ENCODE data around the gene DEPDC5.

Gene DEPDC5

DNA sequence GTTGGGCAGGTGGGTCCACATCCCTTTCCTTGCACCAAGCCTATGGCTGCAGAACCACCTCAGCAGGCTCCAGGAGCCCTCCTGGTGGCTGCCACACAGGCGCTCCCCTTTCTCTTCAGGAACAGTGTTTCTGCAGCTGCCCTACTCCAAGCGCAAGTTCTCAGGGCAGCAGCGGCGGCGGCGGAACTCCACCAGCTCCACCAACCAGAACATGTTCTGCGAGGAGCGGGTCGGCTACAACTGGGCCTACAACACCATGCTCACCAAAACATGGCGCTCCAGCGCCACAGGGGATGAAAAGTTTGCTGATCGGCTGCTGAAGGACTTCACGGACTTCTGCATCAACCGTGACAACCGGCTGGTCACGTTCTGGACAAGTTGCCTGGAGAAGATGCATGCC is 152.3 kb downstream of the DEPDC5 start:
- DNase-seq (ENCODE audit: low read depth in 1 of 2, low spot score in 1 of 2): no peak
- TF ChIP-seq POLR2AphosphoS5 (IDR thresholded peaks at IDR 0.05; ENCODE audit: low read depth) (no peak), GABPA (IDR thresholded peaks at IDR 0.05; ENCODE audit: low read depth) (no peak), SPI1 (IDR thresholded peaks at IDR 0.05; ENCODE audit: borderline replicate concordance, low read depth) (no peak)
- TF ChIP-seq, protein P1, sequence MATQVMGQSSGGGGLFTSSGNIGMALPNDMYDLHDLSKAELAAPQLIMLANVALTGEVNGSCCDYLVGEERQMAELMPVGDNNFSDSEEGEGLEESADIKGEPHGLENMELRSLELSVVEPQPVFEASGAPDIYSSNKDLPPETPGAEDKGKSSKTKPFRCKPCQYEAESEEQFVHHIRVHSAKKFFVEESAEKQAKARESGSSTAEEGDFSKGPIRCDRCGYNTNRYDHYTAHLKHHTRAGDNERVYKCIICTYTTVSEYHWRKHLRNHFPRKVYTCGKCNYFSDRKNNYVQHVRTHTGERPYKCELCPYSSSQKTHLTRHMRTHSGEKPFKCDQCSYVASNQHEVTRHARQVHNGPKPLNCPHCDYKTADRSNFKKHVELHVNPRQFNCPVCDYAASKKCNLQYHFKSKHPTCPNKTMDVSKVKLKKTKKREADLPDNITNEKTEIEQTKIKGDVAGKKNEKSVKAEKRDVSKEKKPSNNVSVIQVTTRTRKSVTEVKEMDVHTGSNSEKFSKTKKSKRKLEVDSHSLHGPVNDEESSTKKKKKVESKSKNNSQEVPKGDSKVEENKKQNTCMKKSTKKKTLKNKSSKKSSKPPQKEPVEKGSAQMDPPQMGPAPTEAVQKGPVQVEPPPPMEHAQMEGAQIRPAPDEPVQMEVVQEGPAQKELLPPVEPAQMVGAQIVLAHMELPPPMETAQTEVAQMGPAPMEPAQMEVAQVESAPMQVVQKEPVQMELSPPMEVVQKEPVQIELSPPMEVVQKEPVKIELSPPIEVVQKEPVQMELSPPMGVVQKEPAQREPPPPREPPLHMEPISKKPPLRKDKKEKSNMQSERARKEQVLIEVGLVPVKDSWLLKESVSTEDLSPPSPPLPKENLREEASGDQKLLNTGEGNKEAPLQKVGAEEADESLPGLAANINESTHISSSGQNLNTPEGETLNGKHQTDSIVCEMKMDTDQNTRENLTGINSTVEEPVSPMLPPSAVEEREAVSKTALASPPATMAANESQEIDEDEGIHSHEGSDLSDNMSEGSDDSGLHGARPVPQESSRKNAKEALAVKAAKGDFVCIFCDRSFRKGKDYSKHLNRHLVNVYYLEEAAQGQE (IDR thresholded peaks at IDR 0.05; ENCODE audit: insufficient replicate concordance, low read depth): no peak
- TF ChIP-seq, protein P2, sequence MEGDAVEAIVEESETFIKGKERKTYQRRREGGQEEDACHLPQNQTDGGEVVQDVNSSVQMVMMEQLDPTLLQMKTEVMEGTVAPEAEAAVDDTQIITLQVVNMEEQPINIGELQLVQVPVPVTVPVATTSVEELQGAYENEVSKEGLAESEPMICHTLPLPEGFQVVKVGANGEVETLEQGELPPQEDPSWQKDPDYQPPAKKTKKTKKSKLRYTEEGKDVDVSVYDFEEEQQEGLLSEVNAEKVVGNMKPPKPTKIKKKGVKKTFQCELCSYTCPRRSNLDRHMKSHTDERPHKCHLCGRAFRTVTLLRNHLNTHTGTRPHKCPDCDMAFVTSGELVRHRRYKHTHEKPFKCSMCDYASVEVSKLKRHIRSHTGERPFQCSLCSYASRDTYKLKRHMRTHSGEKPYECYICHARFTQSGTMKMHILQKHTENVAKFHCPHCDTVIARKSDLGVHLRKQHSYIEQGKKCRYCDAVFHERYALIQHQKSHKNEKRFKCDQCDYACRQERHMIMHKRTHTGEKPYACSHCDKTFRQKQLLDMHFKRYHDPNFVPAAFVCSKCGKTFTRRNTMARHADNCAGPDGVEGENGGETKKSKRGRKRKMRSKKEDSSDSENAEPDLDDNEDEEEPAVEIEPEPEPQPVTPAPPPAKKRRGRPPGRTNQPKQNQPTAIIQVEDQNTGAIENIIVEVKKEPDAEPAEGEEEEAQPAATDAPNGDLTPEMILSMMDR (IDR thresholded peaks at IDR 0.05; ENCODE audit: insufficient read depth, low read length): no peak
- Histone ChIP-seq H3K4me3 (replicated peaks; ENCODE audit: insufficient read depth, low read length) (no peak overlapping the region), H3K27ac (replicated peaks) (no peak overlapping the region), H3K27me3 (ENCODE audit: insufficient read depth, poor library complexity, severe bottlenecking) (no peaks in the 10 kb centered on the region)

DNA sequence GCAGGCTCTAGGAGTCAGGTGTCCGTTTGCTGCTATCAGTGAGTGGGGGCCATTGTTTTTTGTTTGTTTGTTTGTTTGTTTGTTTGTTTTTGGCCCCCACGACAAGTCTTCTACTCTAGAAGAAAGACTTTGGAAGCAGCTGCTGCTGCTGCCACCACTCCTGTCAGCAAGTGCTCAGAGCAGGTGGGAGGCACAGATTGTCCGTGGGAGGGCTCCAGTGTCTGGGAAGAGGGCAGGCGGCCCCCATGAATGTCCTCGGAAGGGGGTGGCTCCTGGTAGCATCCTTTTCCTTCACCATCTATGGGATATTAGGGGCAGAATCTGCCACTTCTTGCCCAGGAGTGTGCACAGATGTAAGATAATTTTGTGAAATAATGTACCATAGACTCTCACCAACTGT is 152.8 kb downstream of the DEPDC5 start:
- no peak for DNase-seq (ENCODE audit: low read depth in 1 of 2, low spot score in 1 of 2)
- TF ChIP-seq, protein P2 (IDR thresholded peaks at IDR 0.05; ENCODE audit: insufficient read depth, low read length): no peak
- TF ChIP-seq SPI1 (IDR thresholded peaks at IDR 0.05; ENCODE audit: borderline replicate concordance, low read depth) (no peak), GABPA (IDR thresholded peaks at IDR 0.05; ENCODE audit: low read depth) (no peak), POLR2AphosphoS5 (IDR thresholded peaks at IDR 0.05; ENCODE audit: low read depth) (no peak)
- TF ChIP-seq, protein P1 (IDR thresholded peaks at IDR 0.05; ENCODE audit: insufficient replicate concordance, low read depth): no peak
- Histone ChIP-seq H3K27ac (replicated peaks) (no peak overlapping the region), H3K27me3 (ENCODE audit: insufficient read depth, poor library complexity, severe bottlenecking) (no peaks in the 10 kb centered on the region), H3K4me3 (replicated peaks; ENCODE audit: insufficient read depth, low read length) (no peak overlapping the region)

DNA sequence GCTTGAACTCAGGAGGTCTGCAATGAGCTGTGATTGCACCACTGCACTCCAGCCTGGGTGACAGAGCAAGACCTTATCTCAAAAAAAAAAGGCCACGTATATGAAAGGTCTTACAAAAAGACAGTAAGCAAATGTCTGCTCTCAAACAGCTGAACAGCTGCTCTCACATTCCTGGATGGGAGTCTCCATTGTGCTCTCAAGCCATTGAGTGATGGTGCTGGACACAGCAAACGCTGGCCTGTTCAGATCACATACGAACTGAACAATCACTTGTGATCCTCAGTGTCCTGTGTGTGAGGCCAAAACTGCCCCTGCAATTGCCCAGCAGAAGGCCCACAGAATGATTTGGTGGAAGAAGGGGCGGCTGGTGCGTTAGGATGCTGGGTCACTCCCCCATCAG is 156.2 kb downstream of the DEPDC5 start:
- TF ChIP-seq POLR2AphosphoS5 (IDR thresholded peaks at IDR 0.05; ENCODE audit: low read depth): no peak
- TF ChIP-seq SPI1 (IDR thresholded peaks at IDR 0.05; ENCODE audit: borderline replicate concordance, low read depth): no peak
- H3K27ac ChIP-seq (replicated peaks): no peak overlapping the region

DNA sequence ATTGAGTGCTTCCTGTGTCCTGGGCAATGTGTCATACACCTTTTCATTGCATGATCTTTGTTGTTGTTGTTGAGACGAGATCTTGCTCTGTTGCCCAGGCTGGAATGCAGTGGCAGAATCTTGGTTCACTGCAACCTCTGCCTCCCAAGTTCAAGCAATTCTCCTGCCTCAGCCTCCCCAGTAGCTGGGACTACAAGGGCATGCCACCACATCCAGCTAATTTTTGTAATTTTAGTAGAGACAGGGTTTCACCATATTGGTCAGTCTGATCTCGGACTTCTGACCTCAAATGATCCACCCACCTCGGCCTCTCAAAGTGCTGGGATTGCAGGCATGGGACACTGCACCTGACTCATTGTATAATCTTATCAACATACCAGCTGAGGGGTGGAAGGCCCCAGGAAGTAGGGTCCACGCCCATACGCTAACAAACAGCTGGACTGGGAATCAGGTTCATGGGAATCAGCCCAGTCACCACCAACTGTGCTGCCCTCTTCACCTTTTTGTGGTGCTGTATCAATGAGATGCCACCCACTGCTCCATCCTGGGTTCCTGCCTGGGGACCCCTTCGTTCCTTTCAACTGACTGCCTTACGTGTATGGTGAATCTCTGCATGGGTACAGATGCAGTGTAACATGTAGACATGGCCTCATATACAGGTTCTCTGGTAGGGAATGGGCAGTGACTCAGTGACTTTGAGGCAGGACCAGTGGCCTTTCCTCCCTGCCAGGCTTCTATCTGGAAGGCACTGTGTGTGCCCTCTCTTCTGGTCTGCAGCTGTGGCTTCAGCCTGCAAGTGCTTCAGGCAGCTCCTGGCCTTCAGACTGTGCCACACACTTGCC is 158.0 kb downstream of the DEPDC5 start:
- no peak overlapping the region for H3K27ac ChIP-seq (replicated peaks)
- no peak for DNase-seq (ENCODE audit: low read depth in 1 of 2, low spot score in 1 of 2)
- TF ChIP-seq GABPA (IDR thresholded peaks at IDR 0.05; ENCODE audit: low read depth) (no peak), SPI1 (IDR thresholded peaks at IDR 0.05; ENCODE audit: borderline replicate concordance, low read depth) (no peak), POLR2AphosphoS5 (IDR thresholded peaks at IDR 0.05; ENCODE audit: low read depth) (no peak)
- TF ChIP-seq, protein P1 (IDR thresholded peaks at IDR 0.05; ENCODE audit: insufficient replicate concordance, low read depth): no peak
- TF ChIP-seq, protein P2 (IDR thresholded peaks at IDR 0.05; ENCODE audit: insufficient read depth, low read length): no peak
- no peaks in the 10 kb centered on the region for H3K27me3 ChIP-seq (ENCODE audit: insufficient read depth, poor library complexity, severe bottlenecking)
- H3K4me3 ChIP-seq (replicated peaks; ENCODE audit: insufficient read depth, low read length): no peak overlapping the region

More for the DNA sequence above, 156.2 kb downstream of the DEPDC5 start:
- Histone ChIP-seq H3K4me3 (replicated peaks; ENCODE audit: insufficient read depth, low read length) (no peak overlapping the region), H3K27me3 (ENCODE audit: insufficient read depth, poor library complexity, severe bottlenecking) (no peaks in the 10 kb centered on the region)
- no peak for DNase-seq (ENCODE audit: low read depth in 1 of 2, low spot score in 1 of 2)
